Activated naive CD8-positive, alpha-beta T cell (primary cell): Measurements from ENCODE around the gene XRCC2.
"Not testable (repeated sequence)": the region's sequence is repeated elsewhere in the genome, so short reads cannot be mapped to it uniquely, and the experiment has no call there.

Source experiments
- H3K27ac Mint-ChIP-seq: one replicate; pipeline ENCODE4 v1.8.0; 2021; ENCODE audit warnings: mixed read lengths
- H3K27me3 Mint-ChIP-seq: one replicate; pipeline ENCODE4 v1.8.0; 2021; ENCODE audit warnings: mixed read lengths
- H3K36me3 Mint-ChIP-seq: one replicate; pipeline ENCODE4 v1.8.0; 2021; ENCODE audit warnings: mixed read lengths
- H3K4me1 Mint-ChIP-seq: one replicate; pipeline ENCODE4 v1.8.0; 2021; ENCODE audit warnings: low read depth, mixed read lengths
- H3K4me3 Mint-ChIP-seq: one replicate; pipeline ENCODE4 v1.8.0; 2021; ENCODE audit warnings: mild to moderate bottlenecking, mixed read lengths
- H3K9me3 Mint-ChIP-seq: one replicate; pipeline ENCODE4 v1.8.0; 2021; ENCODE audit warnings: low read depth, mixed read lengths

XRCC2 gene

DNA sequence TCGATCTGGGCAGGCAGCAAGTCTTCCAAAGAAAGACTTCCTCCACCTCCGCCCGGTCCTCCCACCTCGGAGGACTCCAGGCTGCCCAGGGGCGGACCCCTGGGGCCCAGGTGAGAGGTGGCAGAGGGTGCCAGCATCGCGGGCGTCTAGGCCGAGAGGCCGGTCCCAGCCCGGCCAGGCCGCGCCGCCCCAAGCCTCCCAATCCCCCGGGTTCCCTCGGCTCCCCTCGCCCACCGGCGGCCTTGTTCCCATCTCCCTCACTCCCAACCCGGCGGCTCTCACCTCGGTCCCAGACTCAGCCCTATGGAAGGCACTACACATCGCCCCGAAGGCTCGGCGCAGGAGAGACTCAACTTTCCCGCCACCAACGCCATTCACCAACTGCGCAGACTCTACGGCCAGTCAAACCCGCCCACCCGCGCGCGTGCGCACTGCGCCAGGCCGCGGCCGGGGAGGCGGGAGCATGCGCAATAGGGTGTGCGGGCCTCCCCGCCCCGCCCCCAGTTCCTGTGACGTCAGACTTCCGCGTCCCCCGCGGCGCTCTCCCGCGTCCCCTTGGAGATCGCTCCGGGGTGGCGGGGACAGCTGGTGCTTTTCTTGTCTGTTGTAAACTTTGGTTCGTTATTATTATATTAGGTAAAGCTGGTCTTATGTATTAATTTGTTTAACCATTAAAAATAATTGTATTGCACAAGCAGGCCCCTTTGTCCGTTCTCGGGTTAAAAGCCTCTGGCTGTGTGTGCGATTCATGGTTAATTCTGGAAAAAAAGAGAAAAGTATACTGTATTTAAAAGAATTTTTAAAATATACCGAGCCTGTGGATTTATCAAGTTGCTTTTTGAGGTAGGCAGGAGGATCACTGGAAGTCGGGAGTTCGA is at the start of gene XRCC2:
Gene XRCC2, minus strand, starts transcription at position 383 of the 878 bp plus-strand sequence. Its CDS starts 62 bp downstream, at position 321.
- H3K36me3 Mint-ChIP-seq, result peaks cover 5% of the 10 kb centered on the region
- no peaks in the 10 kb centered on the region for H3K9me3 Mint-ChIP-seq
- no peaks in the 10 kb centered on the region for H3K27me3 Mint-ChIP-seq
- peak within 1 kb of the TSS; percentile 99 for H3K4me3 Mint-ChIP-seq
- peaks cover 10% of the 10 kb centered on the region for H3K4me1 Mint-ChIP-seq
- H3K27ac Mint-ChIP-seq, result peak within 1 kb of the TSS; percentile 99

GRCh38 chr7:152723364-152723763 is 47.4 kb upstream of the XRCC2 start:
- no peak overlapping the region for H3K27ac Mint-ChIP-seq
- no peaks in the 10 kb centered on the region for H3K9me3 Mint-ChIP-seq
- H3K4me1 Mint-ChIP-seq, result no peaks in the 10 kb centered on the region

DNA sequence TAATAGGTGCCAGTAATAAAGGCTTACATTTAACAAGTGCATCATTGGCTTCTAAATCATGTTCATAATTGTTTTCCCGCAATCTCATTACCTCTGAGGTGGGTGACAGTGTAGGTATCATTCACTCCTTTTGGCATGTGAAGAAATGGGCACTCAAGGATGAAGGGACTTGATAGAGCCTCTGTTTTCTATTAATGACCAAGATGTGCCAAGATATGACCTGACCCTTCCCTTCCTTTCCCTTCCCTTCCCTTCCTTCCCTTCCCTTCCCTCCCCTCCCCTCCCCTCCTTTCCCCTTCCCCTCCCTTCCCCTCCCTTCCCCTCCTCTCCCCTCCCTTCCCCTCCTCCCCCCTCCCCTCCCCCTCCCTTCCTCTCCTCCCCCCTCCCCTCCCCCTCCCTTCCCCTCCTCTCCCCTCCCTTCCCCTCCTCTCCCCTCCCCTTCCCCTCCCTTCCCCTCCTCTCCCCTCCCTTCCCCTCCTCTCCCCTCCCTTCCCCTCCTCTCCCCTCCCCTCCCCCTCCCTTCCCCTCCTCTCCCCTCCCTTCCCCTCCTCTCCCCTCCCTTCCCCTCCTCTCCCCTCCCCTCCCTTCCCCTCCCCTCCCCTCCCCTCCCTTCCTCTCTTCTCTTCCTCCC is 36.6 kb upstream of the XRCC2 start:
- not testable (repeated sequence) for H3K27ac Mint-ChIP-seq, H3K9me3 Mint-ChIP-seq, H3K27me3 Mint-ChIP-seq, H3K4me1 Mint-ChIP-seq, H3K4me3 Mint-ChIP-seq, H3K36me3 Mint-ChIP-seq

More at GRCh38 chr7:152723364-152723763, 47.4 kb upstream of the XRCC2 start:
- Mint-ChIP-seq H3K27me3 (peaks cover 9% of the 10 kb centered on the region), H3K4me3 (no peak overlapping the region), H3K36me3 (no peaks in the 10 kb centered on the region)

DNA sequence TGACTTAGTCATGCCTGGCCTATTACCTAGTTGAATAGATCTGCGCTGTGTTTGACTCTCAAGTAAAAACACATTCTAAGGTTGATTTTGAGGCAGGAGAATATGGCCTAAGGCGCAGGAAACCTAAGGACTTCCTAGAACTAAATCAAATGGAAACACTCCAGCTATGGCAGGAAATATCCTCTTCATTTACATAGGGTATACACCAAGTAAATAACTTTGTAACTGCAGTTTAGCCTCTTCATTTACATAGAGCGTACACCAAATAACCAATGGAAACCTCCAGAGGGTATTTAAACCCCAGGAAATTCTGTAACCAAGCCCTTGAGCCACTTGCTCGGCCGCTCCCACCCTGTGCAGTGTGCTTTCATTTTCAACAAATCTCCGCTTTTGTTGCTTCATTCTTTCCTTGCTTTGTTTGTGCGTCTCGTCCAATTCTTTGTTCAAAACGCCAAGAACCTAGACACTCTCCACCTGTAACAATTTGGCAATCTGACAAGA is 35.6 kb upstream of the XRCC2 start:
- Mint-ChIP-seq H3K27ac (no peak overlapping the region), H3K9me3 (no peaks in the 10 kb centered on the region), H3K4me3 (no peak overlapping the region), H3K36me3 (no peaks in the 10 kb centered on the region), H3K27me3 (no peaks in the 10 kb centered on the region), H3K4me1 (peaks cover 3% of the 10 kb centered on the region)

DNA sequence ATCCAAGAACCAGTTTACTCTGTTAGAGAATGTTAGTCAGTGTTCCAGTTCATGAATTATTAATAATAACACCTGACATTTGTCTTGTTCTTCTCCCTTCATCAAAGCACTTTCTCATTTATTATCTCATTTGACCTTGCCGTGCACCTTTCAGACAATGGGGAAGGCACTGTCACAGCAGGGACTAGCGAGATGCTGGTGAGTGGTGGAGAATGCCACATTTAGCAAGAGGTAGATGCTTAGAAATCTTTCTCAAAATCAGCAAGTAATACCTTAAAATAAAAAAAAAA is 34.2 kb upstream of the XRCC2 start:
- H3K4me1 Mint-ChIP-seq, result peaks cover 3% of the 10 kb centered on the region
- no peak overlapping the region for H3K27ac Mint-ChIP-seq
- H3K9me3 Mint-ChIP-seq, result peaks cover 3% of the 10 kb centered on the region
- no peak overlapping the region for H3K4me3 Mint-ChIP-seq
- H3K27me3 Mint-ChIP-seq, result no peaks in the 10 kb centered on the region
- H3K36me3 Mint-ChIP-seq, result no peaks in the 10 kb centered on the region

GRCh38 chr7:152709287-152710152 is 33.6 kb upstream of the XRCC2 start:
- Mint-ChIP-seq H3K27me3 (no peaks in the 10 kb centered on the region), H3K4me1 (peaks cover 3% of the 10 kb centered on the region), H3K27ac (no peak overlapping the region), H3K9me3 (peaks cover 3% of the 10 kb centered on the region), H3K36me3 (no peaks in the 10 kb centered on the region), H3K4me3 (no peak overlapping the region)

DNA sequence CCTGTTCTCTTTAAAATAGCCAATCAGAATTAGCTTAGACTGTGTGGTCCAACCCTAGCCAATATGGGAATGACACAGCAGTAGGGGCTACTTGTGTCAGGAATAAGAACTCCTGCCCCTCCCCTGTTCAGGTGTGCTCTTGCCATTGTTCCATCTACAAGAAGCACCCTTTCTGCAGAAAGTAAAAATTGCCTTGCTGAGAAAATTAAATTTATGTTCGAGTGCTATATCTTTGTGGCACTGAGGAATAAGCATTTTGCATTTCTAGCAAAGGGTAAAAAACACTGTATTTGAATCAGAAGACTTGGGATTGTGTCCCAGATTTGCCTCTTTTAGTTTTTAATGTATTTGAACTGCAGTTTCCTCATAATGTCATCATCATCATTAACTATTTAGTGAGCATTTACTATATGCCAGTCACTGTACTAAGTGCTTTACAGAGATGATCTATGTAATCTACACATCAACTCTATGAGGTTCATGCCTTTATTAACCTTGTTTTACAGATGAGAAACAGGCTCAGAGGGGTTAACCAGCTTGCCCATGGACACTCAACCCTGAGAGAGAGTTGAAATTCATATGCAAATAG is 28.9 kb upstream of the XRCC2 start:
- H3K9me3 Mint-ChIP-seq, result peaks cover 3% of the 10 kb centered on the region
- no peak overlapping the region for H3K4me3 Mint-ChIP-seq
- H3K36me3 Mint-ChIP-seq, result no peaks in the 10 kb centered on the region
- no peak overlapping the region for H3K27ac Mint-ChIP-seq
- no peaks in the 10 kb centered on the region for H3K4me1 Mint-ChIP-seq
- H3K27me3 Mint-ChIP-seq, result no peaks in the 10 kb centered on the region

DNA sequence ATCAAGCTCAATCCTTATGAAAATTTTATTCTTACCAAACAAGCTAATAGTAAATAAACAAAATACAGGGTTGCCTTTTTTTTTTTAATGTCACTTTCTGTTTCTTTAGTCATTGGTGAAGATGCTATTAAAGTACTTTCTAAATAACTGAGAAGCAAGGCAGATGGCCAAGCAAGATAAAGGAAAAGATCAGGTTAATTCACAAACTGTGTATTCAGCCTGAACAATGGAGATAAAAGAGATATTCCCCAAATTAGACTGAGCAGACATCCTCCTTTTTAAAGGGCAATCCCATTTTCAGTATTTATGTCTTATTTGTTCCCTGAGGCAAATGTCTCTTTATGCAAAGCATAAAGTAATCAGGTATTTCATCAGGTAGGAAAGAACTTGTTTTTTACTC is 23.1 kb upstream of the XRCC2 start:
- H3K27ac Mint-ChIP-seq, result no peak overlapping the region
- no peak overlapping the region for H3K4me3 Mint-ChIP-seq
- H3K27me3 Mint-ChIP-seq, result peaks cover 2% of the 10 kb centered on the region
- H3K9me3 Mint-ChIP-seq, result no peaks in the 10 kb centered on the region
- no peaks in the 10 kb centered on the region for H3K4me1 Mint-ChIP-seq
- H3K36me3 Mint-ChIP-seq, result no peaks in the 10 kb centered on the region

- H3K27ac Mint-ChIP-seq, H3K27me3 Mint-ChIP-seq, H3K36me3 Mint-ChIP-seq, H3K9me3 Mint-ChIP-seq, H3K4me1 Mint-ChIP-seq, H3K4me3 Mint-ChIP-seq: not testable (repeated sequence)
Observed at GRCh38 chr7:152697268-152697974, 21.5 kb upstream of the XRCC2 start.

- H3K27me3 Mint-ChIP-seq, H3K9me3 Mint-ChIP-seq, H3K36me3 Mint-ChIP-seq, H3K4me3 Mint-ChIP-seq, H3K4me1 Mint-ChIP-seq, H3K27ac Mint-ChIP-seq: not testable (repeated sequence)
Observed at GRCh38 chr7:152692196-152692595, 16.3 kb upstream of the XRCC2 start.

- H3K4me1 Mint-ChIP-seq, result no peaks in the 10 kb centered on the region
- H3K27ac Mint-ChIP-seq, result no peak overlapping the region
- no peaks in the 10 kb centered on the region for H3K36me3 Mint-ChIP-seq
- H3K27me3 Mint-ChIP-seq, result no peaks in the 10 kb centered on the region
- no peaks in the 10 kb centered on the region for H3K9me3 Mint-ChIP-seq
- no peak overlapping the region for H3K4me3 Mint-ChIP-seq
Observed at GRCh38 chr7:152683297-152683696, 7.4 kb upstream of the XRCC2 start.

DNA sequence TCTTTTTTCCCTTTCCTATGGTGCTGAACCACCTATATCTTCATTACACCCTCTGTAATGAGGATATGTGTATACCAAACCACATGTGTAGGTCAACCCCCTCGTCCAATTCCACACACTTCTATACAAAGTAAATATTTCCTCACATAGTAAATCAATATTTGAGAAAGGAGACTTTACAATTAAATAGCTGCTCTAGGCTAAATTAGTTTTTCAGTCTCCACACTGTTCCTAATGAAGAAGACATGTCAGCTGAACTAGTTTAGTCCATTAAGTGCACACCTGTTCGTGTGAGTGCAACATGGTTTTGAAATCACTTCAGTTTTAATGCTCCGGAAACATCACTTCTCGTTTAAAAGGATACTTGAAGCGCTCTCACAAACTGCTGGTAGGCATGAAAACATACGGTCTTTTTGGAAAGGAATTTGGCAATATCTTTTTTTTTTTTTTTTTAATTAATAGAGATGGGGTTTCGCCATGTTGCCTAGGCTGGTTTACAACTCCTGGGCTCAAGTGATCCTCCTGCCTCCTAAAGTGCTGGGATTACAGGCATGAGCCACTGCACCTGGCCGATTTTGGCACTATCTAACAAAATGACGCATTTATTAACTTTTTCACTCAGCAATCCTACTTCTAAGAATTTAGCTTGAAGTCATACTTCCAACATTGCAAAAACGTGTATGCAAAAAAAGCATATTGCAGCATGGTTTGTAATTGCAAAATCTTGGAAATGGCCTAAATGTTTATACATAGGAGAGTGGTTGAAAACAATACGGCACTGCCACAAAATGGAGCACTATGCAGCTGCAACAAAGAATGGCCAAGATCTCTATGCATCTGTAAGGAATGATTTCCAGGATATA is 2.1 kb upstream of the XRCC2 start:
- Mint-ChIP-seq H3K27ac (no peak overlapping the region), H3K36me3 (peaks cover 5% of the 10 kb centered on the region), H3K9me3 (no peaks in the 10 kb centered on the region), H3K4me3 (peak overlapping the region; percentile 44), H3K4me1 (peaks cover 10% of the 10 kb centered on the region), H3K27me3 (no peaks in the 10 kb centered on the region)

DNA sequence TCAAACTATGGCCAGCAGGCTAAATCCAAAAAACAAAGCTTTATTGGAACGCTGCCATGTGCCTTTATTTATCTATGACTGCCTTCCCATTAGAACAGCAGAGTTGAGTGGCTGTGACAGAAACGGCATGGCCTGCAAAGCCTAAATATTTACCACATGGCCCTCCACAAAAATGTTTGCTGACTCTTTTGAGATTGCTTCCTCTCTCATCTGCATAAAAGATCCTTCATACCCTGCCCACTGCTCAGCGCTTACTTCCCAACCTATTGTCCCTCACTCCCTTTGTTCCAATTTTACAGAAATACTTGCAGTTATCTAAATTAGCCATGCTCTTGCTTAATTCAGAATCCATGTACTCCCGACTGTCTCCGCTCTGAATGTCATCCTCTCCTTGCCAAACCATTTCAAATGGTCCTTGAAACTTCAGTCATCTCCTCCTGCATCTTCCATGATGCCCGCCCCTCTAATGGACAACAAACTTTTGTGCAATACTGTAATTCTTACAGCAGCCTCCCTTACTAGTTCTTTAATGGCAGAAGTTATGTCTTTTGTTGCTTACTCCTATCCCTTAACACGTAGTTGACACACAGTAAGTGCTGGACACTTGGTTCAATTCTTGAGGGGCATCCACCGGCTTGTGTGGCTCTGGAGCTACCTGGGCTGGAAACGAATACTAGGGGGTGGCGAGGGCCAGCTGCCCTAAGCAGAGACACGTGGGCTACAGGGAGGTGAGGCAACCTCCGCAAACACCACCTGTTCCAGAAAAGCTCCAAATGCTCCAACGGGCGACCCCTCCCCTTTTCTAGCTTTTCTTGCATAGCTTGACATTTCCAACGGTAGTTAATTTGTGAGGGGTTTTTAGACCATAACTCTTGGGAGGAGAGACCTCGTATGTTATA is 832 bp downstream of the XRCC2 start:
- H3K27me3 Mint-ChIP-seq, result no peaks in the 10 kb centered on the region
- H3K36me3 Mint-ChIP-seq, result peaks cover 5% of the 10 kb centered on the region
- peaks cover 10% of the 10 kb centered on the region for H3K4me1 Mint-ChIP-seq
- peak overlapping the region; percentile 99 for H3K4me3 Mint-ChIP-seq
- H3K27ac Mint-ChIP-seq, result peak overlapping the region; percentile 85
- H3K9me3 Mint-ChIP-seq, result no peaks in the 10 kb centered on the region
